Measurements from ENCODE around the gene ADGRG6.

Gene ADGRG6

DNA sequence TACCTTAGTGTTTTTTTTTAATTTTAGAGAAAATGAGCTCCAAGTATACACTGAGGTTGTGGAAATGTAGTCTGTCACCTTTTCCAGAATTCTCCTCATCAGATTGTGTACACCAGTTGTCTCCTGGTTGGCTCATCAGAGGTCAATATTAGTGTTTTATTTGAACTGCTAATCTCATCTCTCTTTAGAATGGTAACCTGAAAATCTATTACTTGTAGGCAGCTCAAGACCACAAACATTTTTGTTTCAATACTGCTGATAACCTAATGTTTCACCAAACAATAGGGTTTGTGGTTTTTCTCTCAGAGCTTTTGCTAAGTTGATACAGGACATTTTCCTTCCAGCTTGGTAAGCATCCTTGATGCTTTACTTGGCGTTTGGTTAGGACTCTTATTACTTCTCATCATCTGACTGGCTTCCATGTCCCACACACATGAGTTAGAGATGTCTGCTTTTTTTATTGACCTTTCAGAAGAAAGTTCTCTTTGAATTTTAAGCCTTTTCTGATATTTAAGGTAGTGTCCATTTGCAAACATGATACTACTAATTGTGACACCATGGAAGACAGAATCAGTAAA is 15.1 kb downstream of the ADGRG6 start:
- H3K4me1 ChIP-seq (ENCODE audit: low read length): no peaks in the 10 kb centered on the region
- H3K9me2 ChIP-seq (replicated peaks; ENCODE audit: insufficient read depth, low read length): no peaks in the 10 kb centered on the region
- H4K20me1 ChIP-seq (ENCODE audit: insufficient read depth, low read length): no peaks in the 10 kb centered on the region
- no peaks in the 10 kb centered on the region for H3K79me2 ChIP-seq (ENCODE audit: low read length)
- no peaks in the 10 kb centered on the region for H3F3A ChIP-seq (ENCODE audit: insufficient read depth, low read length)
- H3K27me3 ChIP-seq (replicated peaks; ENCODE audit: insufficient read depth, low read length): no peaks in the 10 kb centered on the region
- TF ChIP-seq EZH2phosphoT487 (IDR thresholded peaks at IDR 0.05; ENCODE audit: low read length) (no peak), EZH2 (optimal IDR thresholded peaks at IDR 0.05; ENCODE audit: low read depth, low read length) (no peak)
- TF ChIP-seq, protein P1, sequence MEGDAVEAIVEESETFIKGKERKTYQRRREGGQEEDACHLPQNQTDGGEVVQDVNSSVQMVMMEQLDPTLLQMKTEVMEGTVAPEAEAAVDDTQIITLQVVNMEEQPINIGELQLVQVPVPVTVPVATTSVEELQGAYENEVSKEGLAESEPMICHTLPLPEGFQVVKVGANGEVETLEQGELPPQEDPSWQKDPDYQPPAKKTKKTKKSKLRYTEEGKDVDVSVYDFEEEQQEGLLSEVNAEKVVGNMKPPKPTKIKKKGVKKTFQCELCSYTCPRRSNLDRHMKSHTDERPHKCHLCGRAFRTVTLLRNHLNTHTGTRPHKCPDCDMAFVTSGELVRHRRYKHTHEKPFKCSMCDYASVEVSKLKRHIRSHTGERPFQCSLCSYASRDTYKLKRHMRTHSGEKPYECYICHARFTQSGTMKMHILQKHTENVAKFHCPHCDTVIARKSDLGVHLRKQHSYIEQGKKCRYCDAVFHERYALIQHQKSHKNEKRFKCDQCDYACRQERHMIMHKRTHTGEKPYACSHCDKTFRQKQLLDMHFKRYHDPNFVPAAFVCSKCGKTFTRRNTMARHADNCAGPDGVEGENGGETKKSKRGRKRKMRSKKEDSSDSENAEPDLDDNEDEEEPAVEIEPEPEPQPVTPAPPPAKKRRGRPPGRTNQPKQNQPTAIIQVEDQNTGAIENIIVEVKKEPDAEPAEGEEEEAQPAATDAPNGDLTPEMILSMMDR (IDR thresholded peaks at IDR 0.05; ENCODE audit: low read length): no peak
- no peaks in the 10 kb centered on the region for H3K9me3 ChIP-seq (replicated peaks; ENCODE audit: insufficient read depth, low read length)
- no peak overlapping the region for H3K4me3 ChIP-seq (ENCODE audit: low read length)
- no peak overlapping the region for H3K9ac ChIP-seq (ENCODE audit: low read length)
- DNase-seq: peak; percentile 9
- H3K27ac ChIP-seq (ENCODE audit: low read length): no peak overlapping the region
- no peak overlapping the region for H2AFZ ChIP-seq (ENCODE audit: low read length)
- H3K36me3 ChIP-seq (replicated peaks; ENCODE audit: insufficient read depth, low read length): no peaks in the 10 kb centered on the region
- H3K4me2 ChIP-seq (ENCODE audit: low read depth, low read length): no peak overlapping the region

DNA sequence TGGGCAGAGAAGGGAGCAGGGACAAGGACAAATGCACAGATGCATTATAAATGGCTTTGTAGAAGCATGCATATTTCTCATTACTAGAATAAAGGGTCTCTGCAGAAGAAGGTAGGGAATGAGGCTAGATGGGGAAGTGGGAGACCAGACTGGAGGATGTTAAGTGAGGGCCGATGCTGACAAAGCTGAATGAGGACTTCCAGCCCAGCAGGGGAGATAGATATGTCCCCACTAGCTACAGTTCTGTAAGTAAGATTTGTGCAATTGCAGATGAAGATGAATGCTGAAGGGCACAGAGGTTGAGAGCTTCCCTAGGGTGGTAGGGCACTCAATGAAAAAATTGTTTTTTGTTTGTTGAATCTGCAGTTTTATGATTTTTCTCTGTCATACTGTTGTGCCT is 16.9 kb downstream of the ADGRG6 start:
- Histone ChIP-seq H2AFZ (ENCODE audit: low read length) (no peak overlapping the region), H3K4me1 (ENCODE audit: low read length) (no peaks in the 10 kb centered on the region), H3K4me2 (ENCODE audit: low read depth, low read length) (no peak overlapping the region), H3K9ac (ENCODE audit: low read length) (no peak overlapping the region), H3F3A (ENCODE audit: insufficient read depth, low read length) (no peaks in the 10 kb centered on the region), H3K36me3 (replicated peaks; ENCODE audit: insufficient read depth, low read length) (no peaks in the 10 kb centered on the region), H3K9me2 (replicated peaks; ENCODE audit: insufficient read depth, low read length) (no peaks in the 10 kb centered on the region), H3K9me3 (replicated peaks; ENCODE audit: insufficient read depth, low read length) (no peaks in the 10 kb centered on the region), H3K4me3 (ENCODE audit: low read length) (no peak overlapping the region), H3K79me2 (ENCODE audit: low read length) (no peaks in the 10 kb centered on the region), H4K20me1 (ENCODE audit: insufficient read depth, low read length) (no peaks in the 10 kb centered on the region), H3K27ac (ENCODE audit: low read length) (no peak overlapping the region), H3K27me3 (replicated peaks; ENCODE audit: insufficient read depth, low read length) (no peaks in the 10 kb centered on the region)
- TF ChIP-seq, protein P1 (IDR thresholded peaks at IDR 0.05; ENCODE audit: low read length): no peak
- TF ChIP-seq EZH2 (optimal IDR thresholded peaks at IDR 0.05; ENCODE audit: low read depth, low read length) (no peak), EZH2phosphoT487 (IDR thresholded peaks at IDR 0.05; ENCODE audit: low read length) (no peak)
- no peak for DNase-seq

DNA sequence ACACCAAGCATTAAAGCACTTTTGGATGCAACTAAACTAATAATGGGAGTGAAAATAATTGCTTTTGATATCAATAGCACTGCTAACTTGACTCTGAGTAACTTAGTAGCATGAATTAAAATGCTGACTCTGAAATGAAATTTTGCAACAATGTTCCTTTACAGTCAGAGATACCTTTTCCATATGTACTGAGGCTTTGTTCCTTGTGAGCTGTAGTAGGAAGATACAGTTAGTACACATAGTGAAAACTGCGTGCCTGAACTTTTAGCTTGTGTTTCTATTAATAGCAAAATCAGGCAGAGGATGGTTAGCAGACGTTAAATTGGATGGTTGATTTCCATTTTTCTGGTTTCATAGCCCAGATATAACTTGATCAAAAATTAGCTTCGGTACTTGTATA is 18.6 kb downstream of the ADGRG6 start:
- H3K27ac ChIP-seq (ENCODE audit: low read length): no peak overlapping the region
- H3K4me2 ChIP-seq (ENCODE audit: low read depth, low read length): no peak overlapping the region
- H3K4me1 ChIP-seq (ENCODE audit: low read length): no peaks in the 10 kb centered on the region
- no peaks in the 10 kb centered on the region for H3K79me2 ChIP-seq (ENCODE audit: low read length)
- H3K4me3 ChIP-seq (ENCODE audit: low read length): no peak overlapping the region
- no peak for DNase-seq
- H3K9me3 ChIP-seq (replicated peaks; ENCODE audit: insufficient read depth, low read length): no peaks in the 10 kb centered on the region
- H3K9me2 ChIP-seq (replicated peaks; ENCODE audit: insufficient read depth, low read length): no peaks in the 10 kb centered on the region
- no peaks in the 10 kb centered on the region for H3F3A ChIP-seq (ENCODE audit: insufficient read depth, low read length)
- no peaks in the 10 kb centered on the region for H3K36me3 ChIP-seq (replicated peaks; ENCODE audit: insufficient read depth, low read length)
- no peaks in the 10 kb centered on the region for H3K27me3 ChIP-seq (replicated peaks; ENCODE audit: insufficient read depth, low read length)
- H4K20me1 ChIP-seq (ENCODE audit: insufficient read depth, low read length): no peaks in the 10 kb centered on the region
- no peak overlapping the region for H3K9ac ChIP-seq (ENCODE audit: low read length)
- no peak overlapping the region for H2AFZ ChIP-seq (ENCODE audit: low read length)
- TF ChIP-seq, protein P1 (IDR thresholded peaks at IDR 0.05; ENCODE audit: low read length): no peak
- TF ChIP-seq EZH2 (optimal IDR thresholded peaks at IDR 0.05; ENCODE audit: low read depth, low read length) (no peak), EZH2phosphoT487 (IDR thresholded peaks at IDR 0.05; ENCODE audit: low read length) (no peak)

All from MM.1S (cell line).